Osteoblast (primary cell): ENCODE measurements around the gene THOC1. TPM values are rescaled to one million over a fixed set of nuclear protein-coding genes. Genes with fewer than 3 reads are reported as not detected.

Experiments
- DNase-seq: peaks from one replicate; pipeline ENCODE4 v3.0.0; 2011; ENCODE audit warnings: low spot score, mixed read lengths; ENCODE audit not compliant: insufficient read length; ENCODE audit errors: missing footprints
- H2AFZ ChIP-seq: 2 replicates; pipeline ENCODE4 v1.6.0; 2011; ENCODE audit warnings: mild to moderate bottlenecking, low read length
- H3K27ac ChIP-seq: 2 replicates; pipeline ENCODE4 v1.5.1; 2011; ENCODE audit warnings: mild to moderate bottlenecking, low read depth, low read length, moderate library complexity
- H3K27me3 ChIP-seq: 2 replicates; pipeline ENCODE4 v1.6.0; 2012; ENCODE audit warnings: mild to moderate bottlenecking, control low read depth, inconsistent platforms, low read length, moderate library complexity; ENCODE audit not compliant: insufficient read depth
- H3K36me3 ChIP-seq: 2 replicates; pipeline ENCODE4 v1.5.1; 2011; ENCODE audit warnings: mild to moderate bottlenecking, low read length, control low read depth, moderate library complexity; ENCODE audit not compliant: insufficient read depth
- H3K4me1 ChIP-seq: 2 replicates; pipeline ENCODE4 v1.5.1; 2011; ENCODE audit warnings: mild to moderate bottlenecking, low read length, control low read depth, moderate library complexity; ENCODE audit not compliant: insufficient read depth
- H3K4me2 ChIP-seq: 2 replicates; pipeline ENCODE4 v1.6.0; 2011; ENCODE audit warnings: mild to moderate bottlenecking, low read length; ENCODE audit not compliant: insufficient read depth
- H3K4me3 ChIP-seq: fragments of 200-600 bp; sonication (generic); 3 replicates; pipeline ENCODE4 v1.5.1; 2012; ENCODE audit warnings: mild to moderate bottlenecking, low read length, inconsistent platforms; ENCODE audit not compliant: insufficient read depth
- H3K79me2 ChIP-seq: 2 replicates; pipeline ENCODE4 v1.6.0; 2012; ENCODE audit warnings: mild to moderate bottlenecking, low read length, control low read depth, inconsistent platforms; ENCODE audit not compliant: insufficient read depth
- H3K9me3 ChIP-seq: 2 replicates; pipeline ENCODE4 v1.5.1; 2011; ENCODE audit warnings: low read depth, low read length, control low read depth
- H4K20me1 ChIP-seq: 2 replicates; pipeline ENCODE4 v1.6.0; 2012; ENCODE audit warnings: mild to moderate bottlenecking, low read length, control low read depth; ENCODE audit not compliant: insufficient read depth
- CTCF ChIP-seq: IDR thresholded peaks from 2 replicates; pipeline ENCODE4 v1.5.1; 2011; ENCODE audit warnings: mild to moderate bottlenecking, low read depth, low read length, moderate library complexity; ENCODE audit errors: extremely low read depth
- total RNA-seq: library from RNA; depleted of rRNA; stranded (reverse); fragments of >200 nt; gene quantifications from 2 replicates; pipeline ENCODE4 v1.2.3, GENCODE V29; 2012

The THOC1 gene
- total RNA-seq, 1 donor = 43.1 TPM

DNA sequence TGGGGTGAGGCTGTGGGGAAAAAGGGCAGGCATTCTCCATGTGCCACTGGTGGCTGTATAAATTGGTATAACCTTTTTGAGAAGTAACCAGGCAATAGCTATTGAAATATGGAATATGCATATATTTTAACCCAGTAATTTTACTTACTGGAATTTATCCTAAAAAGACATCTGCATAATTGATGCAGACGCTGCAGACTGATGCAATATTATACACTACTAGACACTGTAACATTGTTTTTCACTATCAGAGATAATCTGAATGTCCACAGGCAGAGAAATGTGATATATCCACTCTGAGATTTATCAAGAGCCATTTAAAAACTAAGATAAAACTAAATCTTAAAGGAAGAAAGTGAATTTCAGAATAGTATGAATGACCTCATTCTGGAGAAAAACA is 14.7 kb downstream of the THOC1 start:
- H3K9me3 ChIP-seq = no peaks in the 10 kb centered on the region
- H3K27ac ChIP-seq = no peak overlapping the region
- H3K79me2 ChIP-seq = no peaks in the 10 kb centered on the region
- H3K36me3 ChIP-seq = peaks cover 65% of the 10 kb centered on the region
- no peak overlapping the region for H3K4me3 ChIP-seq
- no peaks in the 10 kb centered on the region for H3K4me1 ChIP-seq
- TF ChIP-seq CTCF = no peak
- no peak for DNase-seq
- no peaks in the 10 kb centered on the region for H4K20me1 ChIP-seq
- no peaks in the 10 kb centered on the region for H3K27me3 ChIP-seq
- no peak overlapping the region for H2AFZ ChIP-seq
- no peak overlapping the region for H3K4me2 ChIP-seq

- Histone ChIP-seq H3K79me2 (no peaks in the 10 kb centered on the region), H3K9me3 (no peaks in the 10 kb centered on the region), H3K27me3 (no peaks in the 10 kb centered on the region), H4K20me1 (no peaks in the 10 kb centered on the region), H3K27ac (no peak overlapping the region), H3K4me3 (no peak overlapping the region), H2AFZ (no peak overlapping the region), H3K36me3 (peaks cover 57% of the 10 kb centered on the region), H3K4me2 (no peak overlapping the region), H3K4me1 (no peaks in the 10 kb centered on the region)
- no peak for TF ChIP-seq CTCF
- DNase-seq = no peak
Observed at GRCh38 chr18:251572-251971, 16.3 kb downstream of the THOC1 start.

- Histone ChIP-seq H3K27ac (no peak overlapping the region), H2AFZ (no peak overlapping the region), H3K4me1 (no peaks in the 10 kb centered on the region), H3K27me3 (no peaks in the 10 kb centered on the region), H3K79me2 (no peaks in the 10 kb centered on the region), H3K4me3 (no peak overlapping the region), H3K4me2 (no peak overlapping the region), H4K20me1 (no peaks in the 10 kb centered on the region), H3K9me3 (no peaks in the 10 kb centered on the region), H3K36me3 (peaks cover 54% of the 10 kb centered on the region)
- TF ChIP-seq CTCF = no peak
- peak; percentile 63 for DNase-seq
Observed at GRCh38 chr18:250685-251084, 17.2 kb downstream of the THOC1 start.

DNA sequence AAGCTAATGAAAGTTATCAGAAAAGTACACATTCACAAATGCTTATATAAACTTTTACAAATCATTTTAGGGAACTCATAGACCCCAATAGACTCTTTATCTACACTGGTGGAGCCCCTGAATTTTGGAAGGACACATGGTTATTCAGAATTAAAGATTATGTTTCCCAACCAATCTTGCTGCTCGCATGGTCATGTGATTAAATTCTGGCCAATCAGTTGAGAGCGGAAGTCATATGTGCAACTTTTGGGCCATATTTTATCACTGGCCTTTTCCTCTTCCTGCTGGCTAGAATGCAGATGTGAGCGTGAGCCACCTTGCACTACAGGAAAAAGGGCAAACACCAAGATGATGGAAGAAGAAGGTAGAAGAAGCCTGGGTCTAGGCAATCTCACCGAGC is 19.8 kb downstream of the THOC1 start:
- Histone ChIP-seq H3K36me3 (peaks cover 55% of the 10 kb centered on the region), H3K4me3 (no peak overlapping the region), H3K27me3 (no peaks in the 10 kb centered on the region), H3K4me2 (no peak overlapping the region), H3K4me1 (no peaks in the 10 kb centered on the region), H4K20me1 (no peaks in the 10 kb centered on the region), H3K79me2 (no peaks in the 10 kb centered on the region), H3K9me3 (no peaks in the 10 kb centered on the region), H3K27ac (no peak overlapping the region), H2AFZ (no peak overlapping the region)
- no peak for TF ChIP-seq CTCF
- no peak for DNase-seq
